A549 (cell line): Measurements from ENCODE around the gene TNRC6C. TPM values are rescaled to one million over a fixed set of nuclear protein-coding genes. Genes with fewer than 3 reads are reported as not detected.

Experiments
- ATAC-seq, 2 experiments: fragments of 200-7000 bp in 1 of 2; fragments of >200 bp in 1 of 2; cut with Nextera tagmentation in 1 of 2; cut with Tn5 transposase in 1 of 2; 3 replicates each; pipeline versions ENCODE4 v1.8.0 to v1.9.1; 2018 to 2020; ENCODE audit warnings: mild to moderate bottlenecking in 1 of 2, moderate library complexity in 1 of 2
- CTCF ChIA-PET: fragments of 300-600 bp; sonication (Branson Sonifier 250); formaldehyde crosslinking; extraction: SDS; loops from one replicate; lab custom pipeline; 2021; ENCODE audit warnings: antibody characterized with exemption, inconsistent platforms; lab: Yijun Ruan, JAX
- POLR2A ChIA-PET: fragments of 350-600 bp; formaldehyde crosslinking; extraction: SDS; loops from one replicate; lab custom pipeline; 2021; ENCODE audit warnings: antibody characterized with exemption, inconsistent platforms; lab: Yijun Ruan, JAX
- DNase-seq, 2 experiments: peaks; one replicate each; pipeline versions ENCODE4 v3.0.0 to v3.0.0-alpha.2; 2011 to 2016; ENCODE audit warnings: low read depth in 1 of 2, low spot score in 1 of 2
- FAIRE-seq: peaks from 2 replicates; lab custom pipeline; 2011; peaks lifted over from hg19 to GRCh38; lab: Jason Lieb, UNC
- H3K27ac ChIP-seq, 2 experiments: fragments of >200 bp; sonication (Bioruptor Twin); formaldehyde crosslinking; 3 replicates each; pipeline ENCODE4 v1.5.1; 2016 to 2017
- H3K4me1 ChIP-seq: fragments of >200 bp; sonication (Bioruptor Twin); formaldehyde crosslinking; 3 replicates; pipeline ENCODE4 v1.6.1; 2016
- H3K4me2 ChIP-seq: fragments of >200 bp; sonication (Bioruptor Twin); formaldehyde crosslinking; 3 replicates; pipeline ENCODE4 v1.6.1; 2016
- H3K4me3 ChIP-seq: fragments of >200 bp; sonication (Bioruptor Twin); formaldehyde crosslinking; 3 replicates; pipeline ENCODE4 v1.5.1; 2016
- H3K9me3 ChIP-seq: fragments of >200 bp; sonication (Bioruptor Twin); formaldehyde crosslinking; 3 replicates; pipeline ENCODE4 v1.6.1; 2016
- CEBPB ChIP-seq, 2 experiments: fragments of >200 bp in 1 of 2; sonication (Bioruptor Twin) in 1 of 2; formaldehyde crosslinking in 1 of 2; IDR thresholded peaks; 2 replicates each; pipeline ENCODE4 v1.6.1; 2012 to 2016
- CHD2 ChIP-seq: fragments of 150-350 bp; IDR thresholded peaks from 2 replicates; pipeline ENCODE4 v1.6.1; 2014; ENCODE audit warnings: low read length; ENCODE audit not compliant: partially characterized antibody
- FOSL2 ChIP-seq, 2 experiments: fragments of 450-650 bp in 1 of 2; fragments of >200 bp in 1 of 2; sonication (Bioruptor Twin) in 1 of 2; formaldehyde crosslinking; IDR thresholded peaks; 2 replicates each; pipeline versions ENCODE4 v1.5.0 to v1.6.1; 2016 to 2020; ENCODE audit warnings: mild to moderate bottlenecking in 1 of 2, moderate library complexity in 1 of 2
- GATA3 ChIP-seq: IDR thresholded peaks from 2 replicates; pipeline ENCODE4 v1.6.1; 2012; ENCODE audit warnings: borderline replicate concordance
- HOXB13 ChIP-seq: fragments of 250-450 bp; sonication (Bioruptor Pico); IDR thresholded peaks from 2 replicates; pipeline ENCODE4 v1.5.0; 2020; ENCODE audit warnings: low read depth, mild to moderate bottlenecking, moderate library complexity
- HOXB5 ChIP-seq: fragments of 250-450 bp; sonication (Bioruptor Pico); IDR thresholded peaks from 2 replicates; pipeline ENCODE4 v1.5.0; 2020; ENCODE audit warnings: mild to moderate bottlenecking, moderate library complexity
- KDM1A ChIP-seq: fragments of 200-600 bp; sonication (generic); IDR thresholded peaks from 2 replicates; pipeline ENCODE4 v1.6.1; 2016; ENCODE audit warnings: low read depth, mild to moderate bottlenecking
- MAZ ChIP-seq: fragments of 150-350 bp; IDR thresholded peaks from 2 replicates; pipeline ENCODE4 v1.6.1; 2014; ENCODE audit warnings: antibody characterized with exemption, low read depth, low read length, borderline replicate concordance
- NFE2L2 ChIP-seq: fragments of 150-350 bp; conservative IDR thresholded peaks from 2 replicates; pipeline ENCODE4 v1.6.1; 2014; ENCODE audit warnings: low read length
- NPAS2 ChIP-seq: fragments of 250-450 bp; sonication (Bioruptor Pico); IDR thresholded peaks from 2 replicates; pipeline ENCODE4 v1.8.0; 2022; ENCODE audit warnings: mild to moderate bottlenecking, moderate library complexity, borderline replicate concordance
- PHF8 ChIP-seq: fragments of 200-600 bp; sonication (generic); IDR thresholded peaks from 2 replicates; pipeline ENCODE4 v1.6.1; 2016; ENCODE audit warnings: low read depth, mild to moderate bottlenecking, antibody characterized with exemption, moderate library complexity, borderline replicate concordance
- RAD21 ChIP-seq, 2 experiments: fragments of >200 bp in 1 of 2; sonication (Bioruptor Twin) in 1 of 2; formaldehyde crosslinking in 1 of 2; IDR thresholded peaks in 1 of 2; conservative IDR thresholded peaks in 1 of 2; 2 replicates in 1 of 2; 3 replicates in 1 of 2; pipeline ENCODE4 v1.6.1; 2012 to 2018; ENCODE audit warnings: inconsistent platforms in 1 of 2
- SREBF2 ChIP-seq: fragments of 450-650 bp; IDR thresholded peaks from 2 replicates; pipeline ENCODE4 v1.6.1; 2014; ENCODE audit warnings: mild to moderate bottlenecking, moderate library complexity
- TFCP2L1 ChIP-seq: fragments of 250-450 bp; sonication (Bioruptor Pico); IDR thresholded peaks from 2 replicates; pipeline ENCODE4 v1.5.0; 2021; ENCODE audit warnings: mild to moderate bottlenecking
- ZNF302 ChIP-seq: fragments of 250-450 bp; sonication (Bioruptor Pico); IDR thresholded peaks from 2 replicates; pipeline ENCODE4 v1.9.0; 2021; ENCODE audit warnings: inconsistent platforms, mild to moderate bottlenecking, moderate library complexity
- WGBS: methylation state at CpG from one replicate; pipeline ENCODE4 v1.1.6; 2017; ENCODE audit errors: missing lambda C conversion rate; 5-methylcytosine and 5-hydroxymethylcytosine counted together
- polyA plus RNA-seq, 4 experiments: library from polyadenylated mRNA; depleted of rRNA in 3 of 4; stranded (reverse); fragments of >200 nt; fragmentation: RNase III in 1 of 4; extraction: RNeasy Plus Mini Kit Qiagen cat#74134 plus additional on column Dnase treatment in 1 of 4; gene quantifications; 2 replicates in 3 of 4; 3 replicates in 1 of 4; pipeline ENCODE4 v1.2.3, GENCODE V29; 2011 to 2017
- TF ChIP-seq, protein P1 (sequence below): fragments of 150-350 bp; IDR thresholded peaks from 2 replicates; pipeline ENCODE4 v1.6.1; 2014; ENCODE audit warnings: low read depth, mild to moderate bottlenecking, low read length
- TF ChIP-seq, protein P2 (sequence below): fragments of >200 bp; sonication (Bioruptor Twin); formaldehyde crosslinking; IDR thresholded peaks from 2 replicates; pipeline ENCODE4 v1.6.1; 2016
- TF ChIP-seq, protein P3 (sequence below): IDR thresholded peaks from 2 replicates; pipeline ENCODE4 v1.6.1; 2012; ENCODE audit warnings: low read depth, borderline replicate concordance
- TF ChIP-seq, protein P4 (sequence below): fragments of 250-450 bp; sonication (Bioruptor Pico); IDR thresholded peaks from 2 replicates; pipeline ENCODE4 v1.5.0; 2020; ENCODE audit warnings: low read depth, mild to moderate bottlenecking, moderate library complexity
- TF ChIP-seq, protein P5 (sequence below): fragments of 250-450 bp; sonication (Bioruptor Pico); IDR thresholded peaks from 2 replicates; pipeline ENCODE4 v1.5.0; 2021; ENCODE audit warnings: mild to moderate bottlenecking, moderate library complexity, borderline replicate concordance

The TNRC6C gene
- polyA plus RNA-seq, 2 of the 4 experiments (the other 2 are of a cell fraction) = 1.3 to 1.9 TPM

DNA sequence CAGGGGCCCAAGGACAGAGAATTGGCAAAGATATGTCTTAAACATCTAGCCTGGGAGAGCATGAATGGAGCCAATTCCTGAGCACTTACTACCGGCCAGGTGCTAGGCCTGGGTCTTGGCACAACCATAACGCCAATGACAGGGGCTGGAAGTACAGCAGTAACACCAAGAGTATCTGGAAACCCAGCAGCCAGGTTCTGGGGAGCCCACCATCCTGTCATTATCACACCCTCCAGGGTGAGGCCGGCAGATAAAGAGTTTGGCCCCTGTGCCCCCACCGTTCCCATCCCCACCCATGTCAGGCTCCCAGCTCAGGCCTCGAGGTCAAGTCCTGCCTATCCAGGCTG, 171.6 kb downstream of the TNRC6C start:
- no peak for FAIRE-seq
- H3K27ac ChIP-seq = no peak overlapping the region
- no peak for ATAC-seq
- DNase-seq = no peak
- H3K4me1 ChIP-seq = peaks cover 14% of the 10 kb centered on the region
- ChIA-PET CTCF (interaction anchor here (0.5 to 13.7 kb wide), 9 partner anchors 9 to 121 kb away, joined by 3 to 164 read pairs (median 5); no protein-coding TSS in a partner anchor), POLR2A (interaction anchor here (0.9 kb wide), 1 partner anchor 10 kb away, joined by 4 read pairs; no protein-coding TSS in a partner anchor)
- WGBS = 69% methylated on average over 5 of the region's 5 CpGs
- H3K9me3 ChIP-seq = no peaks in the 10 kb centered on the region
- H3K4me3 ChIP-seq = no peak overlapping the region
- no peak overlapping the region for H3K4me2 ChIP-seq
- no peak for TF ChIP-seq ZNF302 (CRISPR knock-in tag)
- TF ChIP-seq, protein P1, sequence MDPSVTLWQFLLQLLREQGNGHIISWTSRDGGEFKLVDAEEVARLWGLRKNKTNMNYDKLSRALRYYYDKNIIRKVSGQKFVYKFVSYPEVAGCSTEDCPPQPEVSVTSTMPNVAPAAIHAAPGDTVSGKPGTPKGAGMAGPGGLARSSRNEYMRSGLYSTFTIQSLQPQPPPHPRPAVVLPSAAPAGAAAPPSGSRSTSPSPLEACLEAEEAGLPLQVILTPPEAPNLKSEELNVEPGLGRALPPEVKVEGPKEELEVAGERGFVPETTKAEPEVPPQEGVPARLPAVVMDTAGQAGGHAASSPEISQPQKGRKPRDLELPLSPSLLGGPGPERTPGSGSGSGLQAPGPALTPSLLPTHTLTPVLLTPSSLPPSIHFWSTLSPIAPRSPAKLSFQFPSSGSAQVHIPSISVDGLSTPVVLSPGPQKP = no peak
- no peak for TF ChIP-seq PHF8
- TF ChIP-seq, protein P2, sequence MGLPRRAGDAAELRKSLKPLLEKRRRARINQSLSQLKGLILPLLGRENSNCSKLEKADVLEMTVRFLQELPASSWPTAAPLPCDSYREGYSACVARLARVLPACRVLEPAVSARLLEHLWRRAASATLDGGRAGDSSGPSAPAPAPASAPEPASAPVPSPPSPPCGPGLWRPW = no peak
- no peak for TF ChIP-seq HOXB5
- no peak for TF ChIP-seq NFE2L2
- TF ChIP-seq TFCP2L1 = no peak
- TF ChIP-seq, all 56 proteins: peak for 0

DNA sequence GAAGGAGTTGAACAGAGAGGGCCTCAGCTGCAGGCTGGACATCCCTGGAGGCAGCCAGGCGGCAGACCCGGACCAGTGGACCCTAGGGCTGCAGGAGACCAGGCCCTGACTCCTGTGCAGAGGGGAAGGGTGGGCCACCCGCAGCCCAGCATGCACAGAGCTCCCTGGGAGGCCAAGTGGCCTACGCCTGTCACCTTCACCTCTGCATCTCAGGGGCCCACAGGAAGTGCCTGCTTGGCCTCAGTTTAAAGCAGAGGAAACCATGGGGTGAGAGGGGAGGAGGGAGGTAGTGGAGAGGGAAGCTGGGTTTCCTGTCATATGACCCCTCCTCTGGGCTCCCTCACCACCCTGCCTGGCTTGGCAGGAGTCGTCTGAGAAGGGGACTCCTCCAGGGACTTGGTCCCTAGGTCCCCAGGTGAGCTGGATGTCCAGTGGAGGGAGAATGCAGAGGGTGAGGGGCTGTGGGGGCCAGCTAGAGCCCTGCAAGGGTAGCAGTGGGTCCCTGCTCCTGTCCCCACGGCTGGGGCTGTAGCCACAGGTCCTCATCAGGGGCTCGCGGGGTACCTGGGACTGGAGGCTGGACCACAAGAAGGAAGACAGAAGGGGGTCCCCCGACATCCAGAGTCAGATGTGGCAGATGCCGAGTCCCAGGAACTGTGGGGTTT, 172.1 kb downstream of the TNRC6C start, which contains the start of gene TMC8:
Gene TMC8 (plus strand): TSS at position 335 of the 665 bp plus-strand sequence. CDS start 818 bp downstream, outside the sequence.
- ATAC-seq (no peak), DNase-seq (no peak), FAIRE-seq (no peak)
- TF ChIP-seq, protein P3, sequence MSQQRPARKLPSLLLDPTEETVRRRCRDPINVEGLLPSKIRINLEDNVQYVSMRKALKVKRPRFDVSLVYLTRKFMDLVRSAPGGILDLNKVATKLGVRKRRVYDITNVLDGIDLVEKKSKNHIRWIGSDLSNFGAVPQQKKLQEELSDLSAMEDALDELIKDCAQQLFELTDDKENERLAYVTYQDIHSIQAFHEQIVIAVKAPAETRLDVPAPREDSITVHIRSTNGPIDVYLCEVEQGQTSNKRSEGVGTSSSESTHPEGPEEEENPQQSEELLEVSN = no peak
- TF ChIP-seq CHD2 (no peak), NPAS2 (no peak)
- 86% methylated on average over 10 of the region's 10 CpGs for WGBS
- ChIA-PET CTCF (interaction anchor here (0.7 to 13.7 kb wide), 6 partner anchors 9 to 46 kb away, joined by 3 to 164 read pairs (median 6); no protein-coding TSS in a partner anchor), POLR2A (interaction anchor here (0.9 kb wide), 1 partner anchor 10 kb away, joined by 4 read pairs; no protein-coding TSS in a partner anchor)
- Histone ChIP-seq H3K27ac (peak within 1 kb of the TSS in 1 of 2 experiments; percentile 93; a peak in 3 of 6 replicates), H3K4me3 (no peak within 1 kb of the TSS), H3K4me1 (peaks cover 14% of the 10 kb centered on the region), H3K4me2 (no peak within 1 kb of the TSS), H3K9me3 (no peaks in the 10 kb centered on the region)

DNA sequence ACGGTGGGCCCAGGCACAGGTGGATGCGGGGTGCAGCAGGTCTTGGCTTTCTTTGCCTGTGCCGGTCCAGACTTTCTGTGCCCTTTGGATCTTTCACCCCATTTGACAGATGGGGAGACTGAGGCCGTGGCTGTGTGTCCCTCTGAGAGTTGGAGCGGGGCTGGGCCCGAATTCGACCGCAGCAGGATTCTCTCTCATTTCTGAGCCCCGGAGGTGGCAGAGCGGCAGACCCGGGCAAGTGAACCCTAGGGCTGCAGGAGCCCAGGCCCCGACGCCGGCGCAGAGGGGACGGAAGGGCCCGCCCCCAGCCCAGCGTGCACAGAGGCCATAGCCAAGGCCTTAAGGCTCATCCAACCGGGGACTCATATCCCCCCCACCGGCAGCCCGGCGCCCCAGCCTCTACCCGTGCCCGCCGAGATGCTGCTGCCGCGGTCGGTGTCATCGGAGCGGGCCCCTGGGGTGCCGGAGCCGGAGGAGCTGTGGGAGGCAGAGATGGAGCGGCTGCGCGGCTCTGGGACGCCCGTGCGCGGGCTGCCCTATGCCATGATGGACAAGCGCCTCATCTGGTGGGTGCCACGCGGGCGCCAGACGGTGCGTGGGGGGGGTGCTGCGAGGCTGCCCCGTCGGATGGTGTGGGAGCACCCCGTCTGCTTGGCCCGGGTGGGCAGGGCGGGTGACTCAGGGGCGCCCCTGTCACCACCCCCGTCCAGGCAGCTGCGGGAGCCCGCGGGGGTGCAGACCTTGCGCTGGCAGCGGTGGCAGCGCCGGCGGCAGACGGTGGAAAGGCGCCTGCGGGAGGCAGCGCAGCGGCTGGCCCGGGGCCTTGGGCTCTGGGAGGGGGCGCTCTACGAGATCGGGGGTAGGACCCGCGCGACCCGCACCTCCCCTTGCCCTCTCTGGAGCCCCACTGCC, 172.9 kb downstream of the TNRC6C start:
- peaks cover 14% of the 10 kb centered on the region for H3K4me1 ChIP-seq
- H3K4me3 ChIP-seq = no peak overlapping the region
- ATAC-seq = no peak
- TF ChIP-seq KDM1A (peak; percentile 51; the same call in 1 of the 2 replicates), CEBPB (IDR thresholded peaks at IDR 0.05) (no peak)
- H3K4me2 ChIP-seq = no peak overlapping the region
- DNase-seq = no peak
- no peak overlapping the region for H3K27ac ChIP-seq
- CTCF ChIA-PET = interaction anchor here (0.9 to 14.8 kb wide), 6 partner anchors 8 to 45 kb away, joined by 3 to 185 read pairs (median 9); no protein-coding TSS in a partner anchor
- FAIRE-seq = no peak
- POLR2A ChIA-PET = interaction anchor here (0.9 kb wide), 1 partner anchor 9 kb away, joined by 4 read pairs; no protein-coding TSS in a partner anchor
- no peaks in the 10 kb centered on the region for H3K9me3 ChIP-seq
- 78% methylated on average over 69 of the region's 74 CpGs for WGBS

DNA sequence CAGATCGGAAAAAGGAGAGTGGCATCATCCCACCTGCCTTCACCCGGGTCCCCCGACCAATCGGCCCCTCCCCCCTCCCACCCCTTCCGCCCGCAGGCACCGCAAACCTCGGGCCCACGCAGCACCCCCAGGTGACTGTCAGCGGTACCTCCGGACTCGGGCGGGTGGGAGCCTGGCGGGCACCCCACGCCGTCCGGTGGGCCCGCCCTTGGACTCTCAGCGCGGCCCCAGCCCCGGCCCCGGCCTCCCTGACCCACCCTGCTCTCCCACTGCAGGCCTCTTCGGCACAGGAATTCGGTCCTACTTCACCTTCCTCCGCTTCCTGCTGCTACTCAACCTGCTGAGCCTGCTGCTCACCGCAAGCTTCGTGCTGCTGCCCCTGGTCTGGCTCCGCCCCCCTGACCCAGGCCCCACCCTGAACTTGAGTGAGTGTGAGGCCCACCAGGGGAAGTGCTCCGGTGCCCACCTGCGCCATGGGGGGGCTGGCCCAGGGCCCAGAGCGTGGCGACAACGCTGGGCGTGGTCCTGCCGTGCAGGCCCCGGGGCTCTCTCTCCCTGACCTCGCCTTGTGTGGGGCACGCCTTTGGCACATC, 173.7 kb downstream of the TNRC6C start:
- peaks cover 11% of the 10 kb centered on the region for H3K4me1 ChIP-seq
- POLR2A ChIA-PET = no interaction called here
- no peak for DNase-seq
- no peak for FAIRE-seq
- H3K4me2 ChIP-seq = no peak overlapping the region
- H3K4me3 ChIP-seq = no peak overlapping the region
- ATAC-seq = no peak
- H3K27ac ChIP-seq = no peak overlapping the region
- no peaks in the 10 kb centered on the region for H3K9me3 ChIP-seq
- CTCF ChIA-PET = interaction anchor here (1.1 to 14.8 kb wide), 3 partner anchors 8 to 44 kb away, joined by 3 to 185 read pairs (median 164); partner anchors contain the start of genes TMC6 and TMC8
- WGBS = 78% methylated on average over 30 of the region's 38 CpGs
- TF ChIP-seq, protein P4, sequence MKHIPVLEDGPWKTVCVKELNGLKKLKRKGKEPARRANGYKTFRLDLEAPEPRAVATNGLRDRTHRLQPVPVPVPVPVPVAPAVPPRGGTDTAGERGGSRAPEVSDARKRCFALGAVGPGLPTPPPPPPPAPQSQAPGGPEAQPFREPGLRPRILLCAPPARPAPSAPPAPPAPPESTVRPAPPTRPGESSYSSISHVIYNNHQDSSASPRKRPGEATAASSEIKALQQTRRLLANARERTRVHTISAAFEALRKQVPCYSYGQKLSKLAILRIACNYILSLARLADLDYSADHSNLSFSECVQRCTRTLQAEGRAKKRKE (CRISPR knock-in tag) = no peak
- TF ChIP-seq KDM1A (no peak), GATA3 (no peak), MAZ (no peak), HOXB13 (CRISPR knock-in tag) (no peak), SREBF2 (no peak), FOSL2 (IDR thresholded peaks at IDR 0.05) (no peak), FOSL2 (CRISPR knock-in tag; IDR thresholded peaks at IDR 0.05) (no peak), RAD21 (conservative IDR thresholded peaks at IDR 0.05 in 1 of 2, IDR thresholded peaks at IDR 0.05 in 1 of 2) (no peak)
- TF ChIP-seq, protein P5, sequence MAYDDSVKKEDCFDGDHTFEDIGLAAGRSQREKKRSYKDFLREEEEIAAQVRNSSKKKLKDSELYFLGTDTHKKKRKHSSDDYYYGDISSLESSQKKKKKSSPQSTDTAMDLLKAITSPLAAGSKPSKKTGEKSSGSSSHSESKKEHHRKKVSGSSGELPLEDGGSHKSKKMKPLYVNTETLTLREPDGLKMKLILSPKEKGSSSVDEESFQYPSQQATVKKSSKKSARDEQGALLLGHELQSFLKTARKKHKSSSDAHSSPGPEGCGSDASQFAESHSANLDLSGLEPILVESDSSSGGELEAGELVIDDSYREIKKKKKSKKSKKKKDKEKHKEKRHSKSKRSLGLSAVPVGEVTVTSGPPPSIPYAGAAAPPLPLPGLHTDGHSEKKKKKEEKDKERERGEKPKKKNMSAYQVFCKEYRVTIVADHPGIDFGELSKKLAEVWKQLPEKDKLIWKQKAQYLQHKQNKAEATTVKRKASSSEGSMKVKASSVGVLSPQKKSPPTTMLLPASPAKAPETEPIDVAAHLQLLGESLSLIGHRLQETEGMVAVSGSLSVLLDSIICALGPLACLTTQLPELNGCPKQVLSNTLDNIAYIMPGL (CRISPR knock-in tag) = no peak
